Activated CD8-positive, alpha-beta memory T cell treated with anti-CD3 and anti-CD28 coated beads for 36 hours (primary cell): ENCODE data around the gene ARID3A. TPM values are rescaled to one million over a fixed set of nuclear protein-coding genes. Genes with fewer than 3 reads are reported as not detected.

Source experiments
- CTCF ChIA-PET: fragments of 350-600 bp; sonication (Branson Sonifier 250); formaldehyde crosslinking; loops from one replicate; lab custom pipeline; 2021; ENCODE audit warnings: antibody characterized with exemption; lab: Charles Lee
- POLR2A ChIA-PET: fragments of 350-600 bp; sonication (Branson Sonifier 250); formaldehyde crosslinking; loops from one replicate; lab custom pipeline; 2021; ENCODE audit warnings: antibody characterized with exemption; lab: Charles Lee
- total RNA-seq, 2 experiments: library from RNA; stranded (reverse); gene quantifications; one replicate each; pipeline ENCODE4 v1.2.3, GENCODE V29; 2021

The ARID3A gene
- total RNA-seq, 2 experiments from 2014 or later: 18.8 to 19.0 TPM

GRCh38 chr19:924553-925086 is 1.2 kb upstream of the ARID3A start:
- POLR2A ChIA-PET: interaction anchor here (0.7 to 1.4 kb wide), 3 partner anchors 59 to 317 kb away, joined by 3 to 5 read pairs (median 5); partner anchors contain the start of genes ATP5F1D and WDR18

GRCh38 chr19:925087-925525 is 729 bp upstream of the ARID3A start:
- ChIA-PET CTCF (interaction anchor here (0.6 to 8.3 kb wide), 7 partner anchors 13 to 314 kb away, joined by 3 to 101 read pairs (median 4); partner anchors contain the start of genes CFD and WDR18), POLR2A (interaction anchor here (1.1 to 1.4 kb wide), 2 partner anchors 59 to 149 kb away, joined by 3 to 5 read pairs; partner anchors contain the start of gene WDR18)

More at GRCh38 chr19:924553-925086, 1.2 kb upstream of the ARID3A start:
- CTCF ChIA-PET: interaction anchor here (0.6 to 8.3 kb wide), 8 partner anchors 13 to 315 kb away, joined by 3 to 101 read pairs (median 4); partner anchors contain the start of genes CFD and WDR18

- CTCF ChIA-PET: no interaction called here
- POLR2A ChIA-PET: interaction anchor here (1.3 kb wide), 1 partner anchor 58 kb away, joined by 3 read pairs; the partner anchor contains the start of gene WDR18
These were observed 421 bp downstream of the ARID3A start for GRCh38 chr19:926323-926588.

- ChIA-PET CTCF (interaction anchor here (0.7 kb wide), 3 partner anchors 10 to 127 kb away, joined by 3 to 4 read pairs (median 3); no protein-coding TSS in a partner anchor), POLR2A (interaction anchor here (0.6 to 1.3 kb wide), 2 partner anchors 57 to 100 kb away, joined by 3 read pairs; partner anchors contain the start of gene WDR18)
These were observed 935 bp downstream of the ARID3A start for GRCh38 chr19:926589-927350.

- POLR2A ChIA-PET: interaction anchor here (0.6 to 1.3 kb wide), 2 partner anchors 57 to 100 kb away, joined by 3 read pairs; partner anchors contain the start of gene WDR18
- CTCF ChIA-PET: interaction anchor here (0.7 kb wide), 3 partner anchors 10 to 126 kb away, joined by 3 to 4 read pairs (median 3); no protein-coding TSS in a partner anchor
These were observed 1.5 kb downstream of the ARID3A start for GRCh38 chr19:927351-927779.

GRCh38 chr19:927780-928401 is 2.1 kb downstream of the ARID3A start:
- POLR2A ChIA-PET: interaction anchor here (1.3 kb wide), 1 partner anchor 56 kb away, joined by 3 read pairs; the partner anchor contains the start of gene WDR18
- CTCF ChIA-PET: no interaction called here

GRCh38 chr19:928471-929202 is 2.8 kb downstream of the ARID3A start:
- ChIA-PET CTCF (interaction anchor here (1.3 kb wide), 1 partner anchor 55 kb away, joined by 4 read pairs; the partner anchor contains the start of gene WDR18), POLR2A (no interaction called here)

GRCh38 chr19:929203-929890 is 3.5 kb downstream of the ARID3A start:
- CTCF ChIA-PET: interaction anchor here (1.3 kb wide), 1 partner anchor 55 kb away, joined by 4 read pairs; the partner anchor contains the start of gene WDR18
- POLR2A ChIA-PET: no interaction called here

- POLR2A ChIA-PET: no interaction called here
- CTCF ChIA-PET: interaction anchor here (1.3 kb wide), 1 partner anchor 54 kb away, joined by 4 read pairs; the partner anchor contains the start of gene WDR18
These were observed 4.0 kb downstream of the ARID3A start for GRCh38 chr19:929891-930258.

GRCh38 chr19:931860-932647 is 6.2 kb downstream of the ARID3A start:
- POLR2A ChIA-PET: interaction anchor here (1.1 kb wide), 1 partner anchor 52 kb away, joined by 5 read pairs; the partner anchor contains the start of gene WDR18
- CTCF ChIA-PET: interaction anchor here (0.9 to 1.2 kb wide), 4 partner anchors 9 to 51 kb away, joined by 3 read pairs; no protein-coding TSS in a partner anchor

- CTCF ChIA-PET: interaction anchor here (0.9 to 1.5 kb wide), 4 partner anchors 10 to 50 kb away, joined by 3 to 4 read pairs (median 3); no protein-coding TSS in a partner anchor
- POLR2A ChIA-PET: interaction anchor here (0.7 to 1.1 kb wide), 2 partner anchors 10 to 51 kb away, joined by 4 to 5 read pairs; partner anchors contain the start of gene WDR18
These were observed 7.1 kb downstream of the ARID3A start for GRCh38 chr19:932648-933552.

- POLR2A ChIA-PET: interaction anchor here (0.7 to 1.1 kb wide), 2 partner anchors 11 to 50 kb away, joined by 4 to 5 read pairs; partner anchors contain the start of gene WDR18
- CTCF ChIA-PET: interaction anchor here (0.9 to 1.5 kb wide), 3 partner anchors 10 to 49 kb away, joined by 3 to 4 read pairs (median 3); no protein-coding TSS in a partner anchor
These were observed 7.7 kb downstream of the ARID3A start for GRCh38 chr19:933553-933882.

GRCh38 chr19:934197-934840 is 8.5 kb downstream of the ARID3A start:
- POLR2A ChIA-PET: no interaction called here
- CTCF ChIA-PET: interaction anchor here (1.3 to 1.5 kb wide), 2 partner anchors 11 to 50 kb away, joined by 3 to 4 read pairs; partner anchors contain the start of gene WDR18

GRCh38 chr19:934865-935479 is 9.1 kb downstream of the ARID3A start:
- CTCF ChIA-PET: interaction anchor here (1.3 kb wide), 1 partner anchor 49 kb away, joined by 3 read pairs; the partner anchor contains the start of gene WDR18
- POLR2A ChIA-PET: no interaction called here

- ChIA-PET CTCF (interaction anchor here (1.6 kb wide), 1 partner anchor 46 kb away, joined by 3 read pairs; no protein-coding TSS in a partner anchor), POLR2A (no interaction called here)
These were observed 10.3 kb downstream of the ARID3A start for GRCh38 chr19:936175-936546.
